HG03175 (cell line): ENCODE results near the gene PIPOX.

Source experiments
- ATAC-seq: cut with Tn5 transposase; IDR thresholded peaks from one replicate; pipeline ENCODE4 v1.9.1; 2021; ENCODE audit warnings: mild to moderate bottlenecking, moderate library complexity; ENCODE audit not compliant: unreplicated experiment

The PIPOX gene, protein sequence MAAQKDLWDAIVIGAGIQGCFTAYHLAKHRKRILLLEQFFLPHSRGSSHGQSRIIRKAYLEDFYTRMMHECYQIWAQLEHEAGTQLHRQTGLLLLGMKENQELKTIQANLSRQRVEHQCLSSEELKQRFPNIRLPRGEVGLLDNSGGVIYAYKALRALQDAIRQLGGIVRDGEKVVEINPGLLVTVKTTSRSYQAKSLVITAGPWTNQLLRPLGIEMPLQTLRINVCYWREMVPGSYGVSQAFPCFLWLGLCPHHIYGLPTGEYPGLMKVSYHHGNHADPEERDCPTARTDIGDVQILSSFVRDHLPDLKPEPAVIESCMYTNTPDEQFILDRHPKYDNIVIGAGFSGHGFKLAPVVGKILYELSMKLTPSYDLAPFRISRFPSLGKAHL

GRCh38 chr17:29042679-29043538 is at the start of gene PIPOX:
Gene PIPOX (plus strand): TSS chr17:29043141. CDS start chr17:29043226, 85 bp downstream.
- ATAC-seq, result no peak

- ATAC-seq, result no peak
These were observed 49.1 kb upstream of the PIPOX start for GRCh38 chr17:28993645-28994426.

- ATAC-seq, result no peak
These were observed 46.3 kb upstream of the PIPOX start for GRCh38 chr17:28996554-28997096.

- ATAC-seq, result no peak
These were observed 45.1 kb upstream of the PIPOX start for GRCh38 chr17:28997806-28998205.

- no peak for ATAC-seq
These were observed 43.7 kb upstream of the PIPOX start for GRCh38 chr17:28999206-28999605.

GRCh38 chr17:29000973-29001372 is 42.0 kb upstream of the PIPOX start:
- no peak for ATAC-seq

- ATAC-seq, result no peak
These were observed 40.1 kb upstream of the PIPOX start for GRCh38 chr17:29002811-29003210.

DNA sequence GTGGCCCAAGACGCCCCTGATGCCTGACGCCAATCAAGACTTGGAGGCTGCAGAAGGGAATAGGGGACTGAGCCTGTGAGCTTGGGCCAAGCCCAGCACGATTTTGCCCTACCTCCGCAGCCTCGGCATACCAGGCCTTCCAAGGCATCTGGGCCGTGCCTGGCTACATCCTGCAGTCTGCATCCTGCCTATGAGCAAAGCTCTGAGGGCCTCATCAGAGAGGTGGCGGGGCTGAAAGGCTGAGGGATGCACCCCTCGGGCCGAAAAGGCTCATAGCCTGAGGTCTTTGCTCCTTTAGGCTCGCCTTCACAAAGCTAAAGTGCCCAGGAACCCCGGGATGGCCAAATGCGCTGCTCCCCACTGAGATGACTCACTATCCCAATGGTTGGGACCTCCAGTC is 39.7 kb upstream of the PIPOX start:
- ATAC-seq, result no peak

- ATAC-seq, result no peak
These were observed 38.8 kb upstream of the PIPOX start for GRCh38 chr17:29004081-29004692.

- no peak for ATAC-seq
These were observed 36.9 kb upstream of the PIPOX start, which contains the start of gene SEZ6 for GRCh38 chr17:29005936-29006511. Gene SEZ6 (minus strand): TSS chr17:29006033. CDS start chr17:29005869, 164 bp downstream.

DNA sequence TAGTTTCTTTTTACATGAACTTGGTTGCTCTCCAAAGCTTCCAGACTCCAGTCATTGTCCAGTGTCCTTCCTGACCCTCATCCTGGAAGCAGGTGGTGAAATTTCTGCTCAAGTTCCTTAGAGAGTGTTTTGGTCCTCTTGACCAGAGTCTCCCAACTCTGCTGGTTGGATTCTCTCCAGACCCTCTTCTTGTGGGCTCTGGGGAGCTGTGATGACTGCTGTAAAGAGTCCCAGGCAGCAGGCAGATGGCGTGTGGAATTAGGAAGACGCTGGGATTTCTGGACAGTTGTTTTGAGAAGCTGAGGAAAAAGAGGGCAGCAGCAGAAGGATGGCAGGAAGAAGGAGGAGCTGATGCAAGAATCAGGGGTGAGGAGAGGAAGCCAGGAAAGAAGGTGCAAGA is 35.5 kb upstream of the PIPOX start:
- no peak for ATAC-seq

DNA sequence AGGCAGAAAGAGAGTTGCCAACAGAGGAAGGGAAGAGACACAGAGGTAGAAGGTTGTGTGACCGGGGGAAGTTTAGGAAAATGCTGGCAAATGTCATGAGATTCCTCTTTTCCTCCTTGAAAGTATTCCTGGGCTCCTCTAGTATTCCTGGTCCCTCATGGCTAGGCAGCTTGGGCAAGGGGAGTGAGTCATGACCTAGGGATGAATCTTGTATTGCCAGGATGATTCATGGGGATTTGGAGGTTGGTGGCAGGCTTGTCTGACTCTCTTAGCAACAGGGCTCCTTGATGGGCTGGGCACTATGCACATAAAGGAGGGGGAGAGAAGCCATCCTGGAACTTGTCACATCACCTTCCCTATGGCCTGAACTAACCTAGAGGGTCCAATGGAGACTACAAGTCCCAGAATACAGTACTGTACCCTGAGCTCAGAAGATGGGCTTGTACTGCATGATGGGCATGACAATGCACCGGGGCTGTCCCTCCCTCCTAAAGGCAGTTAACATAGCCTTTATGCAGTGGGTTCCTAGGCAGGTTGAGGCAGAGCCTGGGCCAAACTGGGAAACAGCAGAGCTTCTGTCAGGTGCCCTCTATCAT is 35.0 kb upstream of the PIPOX start:
- ATAC-seq, result no peak

DNA sequence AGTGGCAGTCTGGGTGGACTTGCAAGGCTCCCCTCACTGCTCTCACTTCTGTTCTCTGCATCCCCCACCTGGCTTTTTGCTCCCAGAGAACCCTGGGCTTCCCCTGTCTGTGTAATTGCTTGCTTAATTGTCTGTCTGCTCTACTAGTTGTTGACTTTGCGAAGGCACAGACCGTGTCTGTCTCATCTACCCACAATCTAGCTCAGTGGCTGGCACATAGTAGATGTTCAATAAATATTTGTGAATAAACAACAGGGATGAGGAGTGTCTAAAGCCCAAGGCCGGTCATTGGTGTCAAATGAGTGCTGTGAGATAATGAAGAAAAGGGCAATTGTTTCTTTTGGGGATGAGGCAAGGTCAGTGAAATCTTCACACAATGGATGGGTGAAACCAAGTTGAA is 34.4 kb upstream of the PIPOX start:
- ATAC-seq, result no peak

DNA sequence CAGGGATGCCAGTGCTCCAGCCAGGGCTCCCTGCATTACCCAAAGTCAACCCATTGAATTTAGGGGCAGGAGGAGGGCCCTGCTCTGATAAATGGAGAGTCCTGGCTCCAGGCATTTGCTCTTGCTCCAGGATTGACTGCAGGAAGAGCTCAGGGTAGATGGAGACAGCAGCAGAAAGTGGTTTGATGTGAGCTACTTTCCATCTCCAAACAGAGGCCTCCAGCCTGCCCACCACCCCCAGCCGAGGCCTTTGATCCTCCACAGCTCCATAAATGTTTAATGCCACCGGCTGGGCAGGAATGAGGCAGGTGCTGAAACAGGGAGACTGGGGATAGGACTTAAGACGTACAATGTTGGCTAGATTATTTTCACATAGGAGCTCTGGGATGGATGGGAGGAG is 32.8 kb upstream of the PIPOX start:
- no peak for ATAC-seq

DNA sequence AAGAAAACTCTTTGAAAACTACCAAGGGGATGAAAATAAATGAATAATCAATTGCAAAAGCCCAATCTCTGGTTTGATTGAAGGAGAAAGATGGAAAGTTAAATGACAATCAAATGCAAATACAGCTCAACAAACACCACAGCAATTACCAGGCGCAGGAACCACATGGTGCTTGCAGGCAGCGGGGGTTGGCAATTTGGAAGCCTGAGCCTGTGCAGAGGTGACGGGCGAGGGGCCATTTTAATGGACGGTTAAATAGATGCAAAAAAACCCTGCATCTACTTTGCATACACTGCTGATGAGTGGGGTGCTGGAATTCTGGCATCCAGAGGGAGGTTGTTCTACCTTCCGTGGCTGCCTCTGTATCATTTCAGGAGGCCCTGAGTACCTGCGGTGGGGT is 32.4 kb upstream of the PIPOX start:
- no peak for ATAC-seq

DNA sequence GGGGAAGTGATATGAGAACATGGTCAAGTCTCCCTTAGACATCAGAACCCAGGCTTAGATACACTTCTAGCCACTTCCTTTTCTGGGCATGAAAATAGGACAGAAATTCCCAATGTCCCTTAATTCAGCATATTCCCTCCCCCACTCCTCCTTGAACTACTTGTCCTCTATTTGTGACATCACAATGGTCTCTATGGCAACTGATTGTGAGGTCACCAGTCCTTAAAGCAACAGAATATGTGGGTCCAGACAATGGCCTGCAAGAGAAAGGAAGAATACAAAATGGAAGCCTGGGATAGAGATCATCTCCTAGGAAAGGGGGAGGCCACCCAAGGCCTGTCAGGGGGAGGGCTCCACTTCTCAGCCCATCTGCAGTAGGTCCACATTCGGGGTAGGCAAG is 30.4 kb upstream of the PIPOX start:
- no peak for ATAC-seq

GRCh38 chr17:29014716-29015115 is 28.2 kb upstream of the PIPOX start:
- ATAC-seq, result no peak

GRCh38 chr17:29016345-29017210 is 26.4 kb upstream of the PIPOX start:
- no peak for ATAC-seq
